HEK293 (cell line): ENCODE measurements around the gene NFKBIE.

Experiments used
- GLIS1 ChIP-seq: fragments of 450-650 bp; formaldehyde crosslinking; IDR thresholded peaks from 2 replicates; pipeline ENCODE4 v1.5.1; 2016; ENCODE audit warnings: missing biosample characterization, missing genetic modification characterization
- IKZF3 ChIP-seq: fragments of 450-650 bp; IDR thresholded peaks from 2 replicates; pipeline ENCODE4 v1.5.0; 2018; ENCODE audit warnings: missing biosample characterization, mild to moderate bottlenecking, missing genetic modification characterization, moderate library complexity
- TCF7L2 ChIP-seq: IDR thresholded peaks from 2 replicates; pipeline ENCODE4 v1.6.1; 2011; ENCODE audit warnings: low read depth, mild to moderate bottlenecking, inconsistent platforms, low read length, moderate library complexity, borderline replicate concordance
- ZBTB20 ChIP-seq: fragments of 450-650 bp; formaldehyde crosslinking; IDR thresholded peaks from 2 replicates; pipeline ENCODE4 v1.5.1; 2016; ENCODE audit warnings: missing biosample characterization, missing genetic modification characterization
- ZBTB48 ChIP-seq: fragments of 450-650 bp; formaldehyde crosslinking; IDR thresholded peaks from 2 replicates; pipeline ENCODE4 v1.5.1; 2016; ENCODE audit warnings: missing biosample characterization, missing genetic modification characterization
- ZNF114 ChIP-seq: fragments of 450-650 bp; formaldehyde crosslinking; IDR thresholded peaks from 2 replicates; pipeline ENCODE4 v1.5.0; 2017; ENCODE audit warnings: missing biosample characterization, missing genetic modification characterization
- ZNF24 ChIP-seq: fragments of 450-650 bp; formaldehyde crosslinking; IDR thresholded peaks from 2 replicates; pipeline ENCODE4 v1.5.1; 2016; ENCODE audit warnings: missing biosample characterization, missing genetic modification characterization
- ZNF324 ChIP-seq: fragments of 450-650 bp; formaldehyde crosslinking; IDR thresholded peaks from 2 replicates; pipeline ENCODE4 v1.5.1; 2016; ENCODE audit warnings: missing biosample characterization, missing genetic modification characterization
- ZNF416 ChIP-seq: fragments of 450-650 bp; formaldehyde crosslinking; IDR thresholded peaks from 2 replicates; pipeline ENCODE4 v1.5.1; 2016; ENCODE audit warnings: missing biosample characterization, missing genetic modification characterization
- ZNF48 ChIP-seq: fragments of 450-650 bp; formaldehyde crosslinking; IDR thresholded peaks from 2 replicates; pipeline ENCODE4 v1.5.1; 2016; ENCODE audit warnings: missing biosample characterization, missing genetic modification characterization
- ZNF561 ChIP-seq: fragments of 450-650 bp; IDR thresholded peaks from 2 replicates; pipeline ENCODE4 v1.5.1; 2018; ENCODE audit warnings: missing biosample characterization, missing genetic modification characterization, borderline replicate concordance
- ZNF629 ChIP-seq: fragments of 450-650 bp; formaldehyde crosslinking; IDR thresholded peaks from 2 replicates; pipeline ENCODE4 v1.5.1; 2017; ENCODE audit warnings: missing biosample characterization, missing genetic modification characterization
- ZNF707 ChIP-seq: fragments of 450-650 bp; formaldehyde crosslinking; IDR thresholded peaks from 2 replicates; pipeline ENCODE4 v1.5.1; 2016; ENCODE audit warnings: missing biosample characterization, missing genetic modification characterization
- ZSCAN30 ChIP-seq: fragments of 450-650 bp; IDR thresholded peaks from 2 replicates; pipeline ENCODE4 v1.5.1; 2018; ENCODE audit warnings: missing biosample characterization, mild to moderate bottlenecking, missing genetic modification characterization, moderate library complexity
- TF ChIP-seq, protein P1 (sequence below): sonication (generic); formaldehyde crosslinking; IDR thresholded peaks from 2 replicates; pipeline ENCODE4 v1.8.1; 2022; ENCODE audit warnings: mild to moderate bottlenecking, moderate library complexity, missing genetic modification reagents
- TF ChIP-seq, protein P2 (sequence below): fragments of 450-650 bp; formaldehyde crosslinking; IDR thresholded peaks from 2 replicates; pipeline ENCODE4 v1.5.1; 2017; ENCODE audit warnings: missing biosample characterization, missing genetic modification characterization
- TF ChIP-seq, protein P3 (sequence below): fragments of 450-650 bp; formaldehyde crosslinking; IDR thresholded peaks from 2 replicates; pipeline ENCODE4 v1.5.1; 2016; ENCODE audit warnings: missing biosample characterization, missing genetic modification characterization
- TF ChIP-seq, protein P4 (sequence below): fragments of 450-650 bp; formaldehyde crosslinking; IDR thresholded peaks from 2 replicates; pipeline ENCODE4 v1.5.1; 2016; ENCODE audit warnings: missing biosample characterization, missing genetic modification characterization, borderline replicate concordance
- TF ChIP-seq, protein P5 (sequence below): fragments of 450-650 bp; formaldehyde crosslinking; IDR thresholded peaks from 2 replicates; pipeline ENCODE4 v1.5.1; 2016; ENCODE audit warnings: missing biosample characterization, missing genetic modification characterization
- TF ChIP-seq, protein P6 (sequence below): fragments of 450-650 bp; formaldehyde crosslinking; IDR thresholded peaks from 2 replicates; pipeline ENCODE4 v1.5.1; 2016; ENCODE audit warnings: missing biosample characterization, missing genetic modification characterization
- TF ChIP-seq, protein P7 (sequence below): fragments of 450-650 bp; formaldehyde crosslinking; IDR thresholded peaks from 2 replicates; pipeline ENCODE4 v1.5.1; 2017; ENCODE audit warnings: missing biosample characterization, mild to moderate bottlenecking, missing genetic modification characterization, moderate library complexity
- TF ChIP-seq, protein P8 (sequence below): fragments of 450-650 bp; formaldehyde crosslinking; IDR thresholded peaks from 2 replicates; pipeline ENCODE4 v1.5.1; 2017; ENCODE audit warnings: missing biosample characterization, missing genetic modification characterization

Gene NFKBIE

GRCh38 chr6:44223319-44224028 is 41.9 kb downstream of the NFKBIE start, which contains the start of gene SLC29A1 (continued):
- TF ChIP-seq, protein P1, sequence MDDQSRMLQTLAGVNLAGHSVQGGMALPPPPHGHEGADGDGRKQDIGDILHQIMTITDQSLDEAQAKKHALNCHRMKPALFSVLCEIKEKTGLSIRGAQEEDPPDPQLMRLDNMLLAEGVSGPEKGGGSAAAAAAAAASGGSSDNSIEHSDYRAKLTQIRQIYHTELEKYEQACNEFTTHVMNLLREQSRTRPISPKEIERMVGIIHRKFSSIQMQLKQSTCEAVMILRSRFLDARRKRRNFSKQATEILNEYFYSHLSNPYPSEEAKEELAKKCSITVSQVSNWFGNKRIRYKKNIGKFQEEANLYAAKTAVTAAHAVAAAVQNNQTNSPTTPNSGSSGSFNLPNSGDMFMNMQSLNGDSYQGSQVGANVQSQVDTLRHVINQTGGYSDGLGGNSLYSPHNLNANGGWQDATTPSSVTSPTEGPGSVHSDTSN (CRISPR knock-in tag), result peak; percentile 83
- TF ChIP-seq, protein P2, sequence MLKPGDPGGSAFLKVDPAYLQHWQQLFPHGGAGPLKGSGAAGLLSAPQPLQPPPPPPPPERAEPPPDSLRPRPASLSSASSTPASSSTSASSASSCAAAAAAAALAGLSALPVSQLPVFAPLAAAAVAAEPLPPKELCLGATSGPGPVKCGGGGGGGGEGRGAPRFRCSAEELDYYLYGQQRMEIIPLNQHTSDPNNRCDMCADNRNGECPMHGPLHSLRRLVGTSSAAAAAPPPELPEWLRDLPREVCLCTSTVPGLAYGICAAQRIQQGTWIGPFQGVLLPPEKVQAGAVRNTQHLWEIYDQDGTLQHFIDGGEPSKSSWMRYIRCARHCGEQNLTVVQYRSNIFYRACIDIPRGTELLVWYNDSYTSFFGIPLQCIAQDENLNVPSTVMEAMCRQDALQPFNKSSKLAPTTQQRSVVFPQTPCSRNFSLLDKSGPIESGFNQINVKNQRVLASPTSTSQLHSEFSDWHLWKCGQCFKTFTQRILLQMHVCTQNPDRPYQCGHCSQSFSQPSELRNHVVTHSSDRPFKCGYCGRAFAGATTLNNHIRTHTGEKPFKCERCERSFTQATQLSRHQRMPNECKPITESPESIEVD, result no peak
- TF ChIP-seq, protein P3, sequence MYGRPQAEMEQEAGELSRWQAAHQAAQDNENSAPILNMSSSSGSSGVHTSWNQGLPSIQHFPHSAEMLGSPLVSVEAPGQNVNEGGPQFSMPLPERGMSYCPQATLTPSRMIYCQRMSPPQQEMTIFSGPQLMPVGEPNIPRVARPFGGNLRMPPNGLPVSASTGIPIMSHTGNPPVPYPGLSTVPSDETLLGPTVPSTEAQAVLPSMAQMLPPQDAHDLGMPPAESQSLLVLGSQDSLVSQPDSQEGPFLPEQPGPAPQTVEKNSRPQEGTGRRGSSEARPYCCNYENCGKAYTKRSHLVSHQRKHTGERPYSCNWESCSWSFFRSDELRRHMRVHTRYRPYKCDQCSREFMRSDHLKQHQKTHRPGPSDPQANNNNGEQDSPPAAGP (tag by site-specific recombination), result no peak
- TF ChIP-seq, protein P4, sequence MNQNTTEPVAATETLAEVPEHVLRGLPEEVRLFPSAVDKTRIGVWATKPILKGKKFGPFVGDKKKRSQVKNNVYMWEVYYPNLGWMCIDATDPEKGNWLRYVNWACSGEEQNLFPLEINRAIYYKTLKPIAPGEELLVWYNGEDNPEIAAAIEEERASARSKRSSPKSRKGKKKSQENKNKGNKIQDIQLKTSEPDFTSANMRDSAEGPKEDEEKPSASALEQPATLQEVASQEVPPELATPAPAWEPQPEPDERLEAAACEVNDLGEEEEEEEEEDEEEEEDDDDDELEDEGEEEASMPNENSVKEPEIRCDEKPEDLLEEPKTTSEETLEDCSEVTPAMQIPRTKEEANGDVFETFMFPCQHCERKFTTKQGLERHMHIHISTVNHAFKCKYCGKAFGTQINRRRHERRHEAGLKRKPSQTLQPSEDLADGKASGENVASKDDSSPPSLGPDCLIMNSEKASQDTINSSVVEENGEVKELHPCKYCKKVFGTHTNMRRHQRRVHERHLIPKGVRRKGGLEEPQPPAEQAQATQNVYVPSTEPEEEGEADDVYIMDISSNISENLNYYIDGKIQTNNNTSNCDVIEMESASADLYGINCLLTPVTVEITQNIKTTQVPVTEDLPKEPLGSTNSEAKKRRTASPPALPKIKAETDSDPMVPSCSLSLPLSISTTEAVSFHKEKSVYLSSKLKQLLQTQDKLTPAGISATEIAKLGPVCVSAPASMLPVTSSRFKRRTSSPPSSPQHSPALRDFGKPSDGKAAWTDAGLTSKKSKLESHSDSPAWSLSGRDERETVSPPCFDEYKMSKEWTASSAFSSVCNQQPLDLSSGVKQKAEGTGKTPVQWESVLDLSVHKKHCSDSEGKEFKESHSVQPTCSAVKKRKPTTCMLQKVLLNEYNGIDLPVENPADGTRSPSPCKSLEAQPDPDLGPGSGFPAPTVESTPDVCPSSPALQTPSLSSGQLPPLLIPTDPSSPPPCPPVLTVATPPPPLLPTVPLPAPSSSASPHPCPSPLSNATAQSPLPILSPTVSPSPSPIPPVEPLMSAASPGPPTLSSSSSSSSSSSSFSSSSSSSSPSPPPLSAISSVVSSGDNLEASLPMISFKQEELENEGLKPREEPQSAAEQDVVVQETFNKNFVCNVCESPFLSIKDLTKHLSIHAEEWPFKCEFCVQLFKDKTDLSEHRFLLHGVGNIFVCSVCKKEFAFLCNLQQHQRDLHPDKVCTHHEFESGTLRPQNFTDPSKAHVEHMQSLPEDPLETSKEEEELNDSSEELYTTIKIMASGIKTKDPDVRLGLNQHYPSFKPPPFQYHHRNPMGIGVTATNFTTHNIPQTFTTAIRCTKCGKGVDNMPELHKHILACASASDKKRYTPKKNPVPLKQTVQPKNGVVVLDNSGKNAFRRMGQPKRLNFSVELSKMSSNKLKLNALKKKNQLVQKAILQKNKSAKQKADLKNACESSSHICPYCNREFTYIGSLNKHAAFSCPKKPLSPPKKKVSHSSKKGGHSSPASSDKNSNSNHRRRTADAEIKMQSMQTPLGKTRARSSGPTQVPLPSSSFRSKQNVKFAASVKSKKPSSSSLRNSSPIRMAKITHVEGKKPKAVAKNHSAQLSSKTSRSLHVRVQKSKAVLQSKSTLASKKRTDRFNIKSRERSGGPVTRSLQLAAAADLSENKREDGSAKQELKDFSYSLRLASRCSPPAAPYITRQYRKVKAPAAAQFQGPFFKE (tag by site-specific recombination), result no peak
- TF ChIP-seq ZNF707 (tag by site-specific recombination) (no peak), ZNF416 (no peak), GLIS1 (tag by site-specific recombination) (peak; percentile 91), ZSCAN30 (tag by site-specific recombination) (peak; percentile 55), ZBTB20 (tag by site-specific recombination) (peak; percentile 55; the same call in 1 of the 2 replicates), ZBTB48 (tag by site-specific recombination) (peak; percentile 72), ZNF629 (no peak), ZNF324 (tag by site-specific recombination) (no peak), TCF7L2 (no peak), ZNF24 (no peak), ZNF114 (tag by site-specific recombination) (no peak), ZNF561 (tag by site-specific recombination) (no peak), IKZF3 (tag by site-specific recombination) (0 out of 2 replicates have a peak, but pooled peaks have one; percentile 10), ZNF48 (tag by site-specific recombination) (no peak)
- TF ChIP-seq, protein P5, sequence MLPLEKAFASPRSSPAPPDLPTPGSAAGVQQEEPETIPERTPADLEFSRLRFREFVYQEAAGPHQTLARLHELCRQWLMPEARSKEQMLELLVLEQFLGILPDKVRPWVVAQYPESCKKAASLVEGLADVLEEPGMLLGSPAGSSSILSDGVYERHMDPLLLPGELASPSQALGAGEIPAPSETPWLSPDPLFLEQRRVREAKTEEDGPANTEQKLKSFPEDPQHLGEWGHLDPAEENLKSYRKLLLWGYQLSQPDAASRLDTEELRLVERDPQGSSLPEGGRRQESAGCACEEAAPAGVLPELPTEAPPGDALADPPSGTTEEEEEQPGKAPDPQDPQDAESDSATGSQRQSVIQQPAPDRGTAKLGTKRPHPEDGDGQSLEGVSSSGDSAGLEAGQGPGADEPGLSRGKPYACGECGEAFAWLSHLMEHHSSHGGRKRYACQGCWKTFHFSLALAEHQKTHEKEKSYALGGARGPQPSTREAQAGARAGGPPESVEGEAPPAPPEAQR (tag by site-specific recombination), result no peak
- TF ChIP-seq, protein P6, sequence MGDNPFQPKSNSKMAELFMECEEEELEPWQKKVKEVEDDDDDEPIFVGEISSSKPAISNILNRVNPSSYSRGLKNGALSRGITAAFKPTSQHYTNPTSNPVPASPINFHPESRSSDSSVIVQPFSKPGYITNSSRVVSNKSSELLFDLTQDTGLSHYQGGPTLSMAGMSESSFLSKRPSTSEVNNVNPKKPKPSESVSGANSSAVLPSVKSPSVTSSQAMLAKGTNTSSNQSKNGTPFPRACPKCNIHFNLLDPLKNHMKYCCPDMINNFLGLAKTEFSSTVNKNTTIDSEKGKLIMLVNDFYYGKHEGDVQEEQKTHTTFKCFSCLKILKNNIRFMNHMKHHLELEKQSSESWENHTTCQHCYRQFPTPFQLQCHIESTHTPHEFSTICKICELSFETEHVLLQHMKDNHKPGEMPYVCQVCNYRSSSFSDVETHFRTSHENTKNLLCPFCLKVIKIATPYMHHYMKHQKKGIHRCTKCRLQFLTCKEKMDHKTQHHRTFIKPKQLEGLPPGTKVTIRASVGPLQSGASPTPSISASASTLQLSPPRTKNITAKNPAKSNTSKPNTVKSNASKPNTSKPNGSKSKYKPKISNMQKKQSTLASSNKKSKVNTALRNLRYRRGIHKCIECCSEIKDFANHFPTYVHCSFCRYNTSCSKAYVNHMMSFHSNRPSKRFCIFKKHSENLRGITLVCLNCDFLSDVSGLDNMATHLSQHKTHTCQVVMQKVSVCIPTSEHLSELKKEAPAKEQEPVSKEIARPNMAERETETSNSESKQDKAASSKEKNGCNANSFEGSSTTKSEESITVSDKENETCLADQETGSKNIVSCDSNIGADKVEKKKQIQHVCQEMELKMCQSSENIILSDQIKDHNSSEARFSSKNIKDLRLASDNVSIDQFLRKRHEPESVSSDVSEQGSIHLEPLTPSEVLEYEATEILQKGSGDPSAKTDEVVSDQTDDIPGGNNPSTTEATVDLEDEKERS, result no peak
- TF ChIP-seq, protein P7, sequence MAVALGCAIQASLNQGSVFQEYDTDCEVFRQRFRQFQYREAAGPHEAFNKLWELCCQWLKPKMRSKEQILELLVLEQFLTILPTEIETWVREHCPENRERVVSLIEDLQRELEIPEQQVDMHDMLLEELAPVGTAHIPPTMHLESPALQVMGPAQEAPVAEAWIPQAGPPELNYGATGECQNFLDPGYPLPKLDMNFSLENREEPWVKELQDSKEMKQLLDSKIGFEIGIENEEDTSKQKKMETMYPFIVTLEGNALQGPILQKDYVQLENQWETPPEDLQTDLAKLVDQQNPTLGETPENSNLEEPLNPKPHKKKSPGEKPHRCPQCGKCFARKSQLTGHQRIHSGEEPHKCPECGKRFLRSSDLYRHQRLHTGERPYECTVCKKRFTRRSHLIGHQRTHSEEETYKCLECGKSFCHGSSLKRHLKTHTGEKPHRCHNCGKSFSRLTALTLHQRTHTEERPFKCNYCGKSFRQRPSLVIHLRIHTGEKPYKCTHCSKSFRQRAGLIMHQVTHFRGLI (tag by site-specific recombination), result no peak
- TF ChIP-seq, protein P8, sequence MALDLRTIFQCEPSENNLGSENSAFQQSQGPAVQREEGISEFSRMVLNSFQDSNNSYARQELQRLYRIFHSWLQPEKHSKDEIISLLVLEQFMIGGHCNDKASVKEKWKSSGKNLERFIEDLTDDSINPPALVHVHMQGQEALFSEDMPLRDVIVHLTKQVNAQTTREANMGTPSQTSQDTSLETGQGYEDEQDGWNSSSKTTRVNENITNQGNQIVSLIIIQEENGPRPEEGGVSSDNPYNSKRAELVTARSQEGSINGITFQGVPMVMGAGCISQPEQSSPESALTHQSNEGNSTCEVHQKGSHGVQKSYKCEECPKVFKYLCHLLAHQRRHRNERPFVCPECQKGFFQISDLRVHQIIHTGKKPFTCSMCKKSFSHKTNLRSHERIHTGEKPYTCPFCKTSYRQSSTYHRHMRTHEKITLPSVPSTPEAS (tag by site-specific recombination), result no peak
